HL-60 (cell line): ENCODE measurements around the gene TRAPPC12.
"Not testable (repeated sequence)": the region's sequence is repeated elsewhere in the genome, so short reads cannot be mapped to it uniquely, and the experiment has no call there.

Experiments
- DNase-seq, 2 experiments: peaks; one replicate each; pipeline ENCODE4 v3.0.0-alpha.2; 2010 to 2020; ENCODE audit warnings: low read depth in 1 of 2, low spot score in 1 of 2
- H3K27ac ChIP-seq: fragments of 250-450 bp; sonication (Bioruptor Pico); replicated peaks from 2 replicates; pipeline ENCODE4 v1.5.1; 2020; ENCODE audit warnings: mild to moderate bottlenecking, moderate library complexity
- H3K27me3 ChIP-seq: fragments of 250-450 bp; sonication (Bioruptor Pico); 2 replicates; pipeline ENCODE4 v1.5.1; 2021; ENCODE audit warnings: mild to moderate bottlenecking, moderate library complexity; ENCODE audit not compliant: insufficient read depth, poor library complexity, severe bottlenecking
- H3K4me3 ChIP-seq: replicated peaks from 2 replicates; pipeline ENCODE4 v1.5.1; 2011; ENCODE audit warnings: mild to moderate bottlenecking, control low read depth, low read length; ENCODE audit not compliant: insufficient read depth
- GABPA ChIP-seq: IDR thresholded peaks from 2 replicates; pipeline ENCODE4 v1.6.1; 2012; ENCODE audit warnings: low read depth
- POLR2AphosphoS5 ChIP-seq: IDR thresholded peaks from 2 replicates; pipeline ENCODE4 v1.6.1; 2012; ENCODE audit warnings: low read depth
- SPI1 ChIP-seq: IDR thresholded peaks from 2 replicates; pipeline ENCODE4 v1.6.1; 2012; ENCODE audit warnings: low read depth, mild to moderate bottlenecking, borderline replicate concordance
- TF ChIP-seq, protein P1 (sequence below): IDR thresholded peaks from one replicate; pipeline ENCODE4 v1.5.1; 2011; ENCODE audit warnings: low read length, control low read depth, inconsistent platforms; ENCODE audit not compliant: insufficient read depth
- TF ChIP-seq, protein P2 (sequence below): IDR thresholded peaks from 2 replicates; pipeline ENCODE4 v1.6.1; 2012; ENCODE audit warnings: low read depth; ENCODE audit not compliant: insufficient replicate concordance

The TRAPPC12 gene

DNA sequence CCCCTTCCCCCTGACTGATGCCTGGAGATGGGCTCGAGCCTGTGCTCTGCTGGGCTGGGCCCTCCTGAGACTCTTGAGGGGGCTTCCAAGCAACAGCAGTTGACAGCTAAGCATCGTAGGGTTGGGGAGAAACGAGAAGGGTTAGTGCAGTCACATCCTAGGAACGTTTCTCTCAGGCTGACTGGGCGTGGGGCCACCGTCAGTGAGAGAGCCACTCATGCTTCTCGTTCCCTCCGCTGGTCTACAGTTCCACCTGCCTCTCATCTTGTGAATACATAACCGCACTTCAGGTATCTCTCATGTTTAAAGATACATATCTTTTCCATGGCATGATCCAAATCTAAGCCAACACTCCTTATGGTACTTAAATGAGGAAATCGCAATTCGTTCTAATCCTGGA, 66.4 kb downstream of the TRAPPC12 start:
- Histone ChIP-seq H3K27ac (no peak overlapping the region), H3K27me3 (no peaks in the 10 kb centered on the region), H3K4me3 (no peak overlapping the region)
- TF ChIP-seq, protein P1, sequence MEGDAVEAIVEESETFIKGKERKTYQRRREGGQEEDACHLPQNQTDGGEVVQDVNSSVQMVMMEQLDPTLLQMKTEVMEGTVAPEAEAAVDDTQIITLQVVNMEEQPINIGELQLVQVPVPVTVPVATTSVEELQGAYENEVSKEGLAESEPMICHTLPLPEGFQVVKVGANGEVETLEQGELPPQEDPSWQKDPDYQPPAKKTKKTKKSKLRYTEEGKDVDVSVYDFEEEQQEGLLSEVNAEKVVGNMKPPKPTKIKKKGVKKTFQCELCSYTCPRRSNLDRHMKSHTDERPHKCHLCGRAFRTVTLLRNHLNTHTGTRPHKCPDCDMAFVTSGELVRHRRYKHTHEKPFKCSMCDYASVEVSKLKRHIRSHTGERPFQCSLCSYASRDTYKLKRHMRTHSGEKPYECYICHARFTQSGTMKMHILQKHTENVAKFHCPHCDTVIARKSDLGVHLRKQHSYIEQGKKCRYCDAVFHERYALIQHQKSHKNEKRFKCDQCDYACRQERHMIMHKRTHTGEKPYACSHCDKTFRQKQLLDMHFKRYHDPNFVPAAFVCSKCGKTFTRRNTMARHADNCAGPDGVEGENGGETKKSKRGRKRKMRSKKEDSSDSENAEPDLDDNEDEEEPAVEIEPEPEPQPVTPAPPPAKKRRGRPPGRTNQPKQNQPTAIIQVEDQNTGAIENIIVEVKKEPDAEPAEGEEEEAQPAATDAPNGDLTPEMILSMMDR: no peak
- TF ChIP-seq SPI1 (no peak), POLR2AphosphoS5 (no peak), GABPA (no peak)
- TF ChIP-seq, protein P2, sequence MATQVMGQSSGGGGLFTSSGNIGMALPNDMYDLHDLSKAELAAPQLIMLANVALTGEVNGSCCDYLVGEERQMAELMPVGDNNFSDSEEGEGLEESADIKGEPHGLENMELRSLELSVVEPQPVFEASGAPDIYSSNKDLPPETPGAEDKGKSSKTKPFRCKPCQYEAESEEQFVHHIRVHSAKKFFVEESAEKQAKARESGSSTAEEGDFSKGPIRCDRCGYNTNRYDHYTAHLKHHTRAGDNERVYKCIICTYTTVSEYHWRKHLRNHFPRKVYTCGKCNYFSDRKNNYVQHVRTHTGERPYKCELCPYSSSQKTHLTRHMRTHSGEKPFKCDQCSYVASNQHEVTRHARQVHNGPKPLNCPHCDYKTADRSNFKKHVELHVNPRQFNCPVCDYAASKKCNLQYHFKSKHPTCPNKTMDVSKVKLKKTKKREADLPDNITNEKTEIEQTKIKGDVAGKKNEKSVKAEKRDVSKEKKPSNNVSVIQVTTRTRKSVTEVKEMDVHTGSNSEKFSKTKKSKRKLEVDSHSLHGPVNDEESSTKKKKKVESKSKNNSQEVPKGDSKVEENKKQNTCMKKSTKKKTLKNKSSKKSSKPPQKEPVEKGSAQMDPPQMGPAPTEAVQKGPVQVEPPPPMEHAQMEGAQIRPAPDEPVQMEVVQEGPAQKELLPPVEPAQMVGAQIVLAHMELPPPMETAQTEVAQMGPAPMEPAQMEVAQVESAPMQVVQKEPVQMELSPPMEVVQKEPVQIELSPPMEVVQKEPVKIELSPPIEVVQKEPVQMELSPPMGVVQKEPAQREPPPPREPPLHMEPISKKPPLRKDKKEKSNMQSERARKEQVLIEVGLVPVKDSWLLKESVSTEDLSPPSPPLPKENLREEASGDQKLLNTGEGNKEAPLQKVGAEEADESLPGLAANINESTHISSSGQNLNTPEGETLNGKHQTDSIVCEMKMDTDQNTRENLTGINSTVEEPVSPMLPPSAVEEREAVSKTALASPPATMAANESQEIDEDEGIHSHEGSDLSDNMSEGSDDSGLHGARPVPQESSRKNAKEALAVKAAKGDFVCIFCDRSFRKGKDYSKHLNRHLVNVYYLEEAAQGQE: no peak
- no peak for DNase-seq

DNA sequence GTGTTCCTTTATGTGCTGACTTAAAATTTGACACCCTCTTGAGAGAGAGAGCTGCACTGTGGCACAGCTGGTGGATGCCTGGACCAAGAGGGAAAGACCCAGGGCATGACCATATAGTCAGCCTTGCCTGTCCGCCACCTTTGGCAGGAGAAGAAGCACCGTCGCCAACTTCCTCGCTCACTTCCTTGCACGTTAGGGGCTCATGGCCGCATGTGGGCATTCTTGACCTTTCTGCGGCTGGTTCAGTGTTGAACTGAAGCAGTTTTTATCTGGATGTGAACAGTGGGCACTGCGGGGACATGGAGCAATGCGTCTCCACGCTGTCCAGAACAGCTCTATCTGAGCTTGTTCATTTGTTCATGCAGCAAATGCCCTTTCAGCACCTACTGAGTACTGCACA, 66.9 kb downstream of the TRAPPC12 start:
- H3K27me3 ChIP-seq: no peaks in the 10 kb centered on the region
- H3K27ac ChIP-seq: no peak overlapping the region
- H3K4me3 ChIP-seq: no peak overlapping the region
- TF ChIP-seq GABPA: no peak
- TF ChIP-seq, protein P2: no peak
- TF ChIP-seq, protein P1: no peak
- no peak for TF ChIP-seq SPI1
- TF ChIP-seq POLR2AphosphoS5: no peak
- no peak for DNase-seq

DNA sequence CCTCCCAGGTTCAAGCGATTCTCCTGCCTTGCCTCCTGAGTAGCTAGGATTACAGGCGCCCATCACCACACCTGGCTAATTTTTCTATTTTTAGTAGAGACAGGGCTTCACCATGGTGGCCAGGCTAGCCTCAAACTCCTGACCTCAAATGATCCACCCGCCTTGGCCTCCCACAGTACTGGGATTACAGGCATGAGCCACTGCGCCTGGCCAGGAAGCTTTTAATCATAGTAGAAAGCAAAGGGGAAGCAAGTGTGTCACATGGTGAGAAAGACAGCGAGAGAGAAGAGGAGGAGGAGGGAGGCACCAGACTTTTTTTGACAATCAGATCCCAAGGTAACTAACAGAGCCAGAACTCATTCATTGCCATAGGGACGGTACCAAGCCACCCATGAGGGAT, 67.7 kb downstream of the TRAPPC12 start:
- H3K27me3 ChIP-seq, H3K27ac ChIP-seq, H3K4me3 ChIP-seq, DNase-seq: not testable (repeated sequence)

DNA sequence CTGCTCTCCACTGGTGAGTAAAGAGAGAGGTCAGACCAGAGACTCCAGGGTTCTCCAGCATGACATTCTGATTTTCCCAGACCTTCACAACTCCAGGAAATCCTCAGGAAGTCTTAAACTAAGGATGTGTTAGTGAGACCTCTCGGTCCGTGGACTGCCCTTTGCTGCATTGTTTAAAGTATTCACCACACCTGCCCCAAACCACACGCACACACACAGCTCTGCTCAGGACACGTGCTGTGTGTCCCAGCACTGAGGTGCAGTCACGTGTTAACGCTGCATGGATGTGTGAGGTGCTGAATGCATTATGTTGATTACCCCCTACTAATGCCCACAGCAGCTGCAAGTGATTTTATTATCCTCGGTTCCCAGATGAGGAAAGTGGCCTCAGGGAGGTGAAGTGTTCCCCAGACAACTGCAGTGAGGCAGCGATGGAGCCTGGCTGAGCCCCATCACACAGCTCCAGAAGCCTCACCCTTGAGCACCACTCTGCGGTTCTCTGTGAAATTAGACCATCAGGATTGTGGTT, 68.4 kb downstream of the TRAPPC12 start:
- Histone ChIP-seq H3K27ac (no peak overlapping the region), H3K4me3 (no peak overlapping the region), H3K27me3 (no peaks in the 10 kb centered on the region)
- DNase-seq: no peak
- TF ChIP-seq SPI1: no peak
- TF ChIP-seq, protein P1: no peak
- TF ChIP-seq, protein P2: no peak
- no peak for TF ChIP-seq GABPA
- TF ChIP-seq POLR2AphosphoS5: no peak

DNA sequence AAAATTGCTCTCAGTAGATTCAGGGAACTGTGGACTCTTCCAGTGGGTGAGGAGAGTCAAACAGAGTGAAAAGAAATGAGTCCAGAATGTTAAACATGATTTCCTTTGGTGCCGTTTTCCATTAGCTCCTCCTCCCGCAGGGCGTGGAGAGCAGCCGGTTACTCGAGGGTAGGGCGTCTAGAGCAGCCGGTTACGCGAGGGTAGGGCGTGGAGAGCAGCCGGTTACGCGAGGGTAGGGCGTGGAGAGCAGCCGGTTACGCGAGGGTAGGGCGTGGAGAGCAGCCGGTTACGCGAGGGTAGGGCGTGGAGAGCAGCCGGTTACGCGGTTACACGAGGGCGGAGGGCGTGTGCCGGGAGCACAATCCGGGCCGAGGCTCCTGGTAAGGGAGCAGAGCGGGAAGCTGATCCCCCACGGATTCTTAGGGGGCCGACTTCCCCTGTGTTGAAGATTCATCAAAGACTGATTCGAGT, 69.0 kb downstream of the TRAPPC12 start:
- H3K27me3 ChIP-seq, H3K4me3 ChIP-seq, DNase-seq, H3K27ac ChIP-seq: not testable (repeated sequence)
